Tongue (tissue), 2 donors: Measurements from ENCODE around the gene ADGRA3. TPM values are rescaled to one million over a fixed set of nuclear protein-coding genes. Genes with fewer than 3 reads are reported as not detected.
"Not testable (repeated sequence)": the region's sequence is repeated elsewhere in the genome, so short reads cannot be mapped to it uniquely, and the experiment has no call there.

Experiments
- DNase-seq: peaks from one replicate; pipeline ENCODE4 v3.0.0-alpha.2; 2015
- total RNA-seq: library from RNA; depleted of rRNA; stranded (reverse); fragments of >200 nt; gene quantifications from one replicate; pipeline ENCODE4 v1.2.3, GENCODE V29; 2014

The ADGRA3 gene
- total RNA-seq, 1 donor from 2014 or later = 70.9 TPM

DNA sequence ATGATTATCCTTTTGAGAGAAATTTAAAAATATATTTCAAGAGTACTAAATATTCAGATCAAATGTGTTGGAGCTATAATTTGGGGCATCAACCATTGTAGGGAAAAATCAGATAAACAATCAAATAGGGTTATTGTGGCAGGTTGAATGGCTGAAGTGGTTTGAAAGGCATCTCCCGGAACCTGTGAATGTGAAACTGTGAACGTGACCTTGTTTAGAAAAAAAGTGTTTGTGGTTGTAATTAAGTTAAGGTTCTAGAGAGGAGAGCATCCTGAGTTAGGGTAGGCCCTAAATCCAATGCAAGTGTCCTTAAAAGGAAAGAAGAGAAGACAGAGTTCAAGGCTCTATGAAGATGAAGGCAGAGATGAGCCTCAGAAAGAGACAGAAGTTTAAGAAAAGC is 37.4 kb downstream of the ADGRA3 start:
- no peak for DNase-seq

DNA sequence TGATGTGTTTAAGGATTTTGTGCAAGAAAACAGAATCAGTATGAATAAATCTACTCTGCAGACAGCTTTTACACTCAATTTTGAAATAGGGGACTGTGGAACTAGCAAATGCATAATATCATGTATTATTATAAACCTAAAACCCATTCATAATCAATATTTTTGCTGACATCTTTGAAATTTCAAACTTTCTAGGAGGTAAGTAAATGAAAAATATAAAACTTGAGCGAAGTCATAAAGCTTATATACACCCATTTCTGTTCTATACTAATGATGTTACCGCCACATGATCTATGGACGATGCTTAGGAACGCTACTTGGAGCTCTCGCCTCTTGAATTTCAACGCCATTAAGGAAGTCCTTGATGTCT is 38.1 kb downstream of the ADGRA3 start:
- no peak for DNase-seq

DNA sequence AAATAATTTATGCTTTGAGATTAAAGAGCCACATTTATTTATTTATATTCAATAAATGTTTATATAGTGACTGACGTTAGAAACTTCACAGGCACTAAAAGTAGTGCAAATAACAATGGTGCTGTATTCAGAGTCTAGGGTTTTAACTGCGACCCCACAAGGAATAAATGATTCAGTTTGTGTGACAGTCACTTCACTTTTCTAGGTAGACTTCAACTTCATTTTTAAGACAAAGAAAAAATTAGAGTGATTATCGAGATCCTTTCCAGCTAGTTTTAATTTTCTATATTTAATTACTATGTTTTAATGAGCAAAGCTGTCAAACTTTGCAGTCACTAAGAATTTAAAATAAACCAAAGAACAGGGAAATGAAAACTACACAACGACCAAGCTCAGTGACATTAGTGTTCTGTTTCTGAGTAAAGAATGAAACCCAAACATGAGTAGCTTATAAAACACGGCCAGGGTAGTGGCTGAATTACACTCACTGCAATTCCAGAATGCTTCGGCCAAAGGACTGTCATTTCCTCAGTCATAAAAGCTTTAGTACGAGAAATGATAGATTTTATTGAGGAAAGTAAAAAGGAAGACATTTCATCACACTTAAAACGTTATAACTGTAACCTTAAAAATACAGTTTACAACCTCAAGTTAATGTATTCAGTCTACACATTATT is 38.6 kb downstream of the ADGRA3 start:
- DNase-seq = no peak

DNA sequence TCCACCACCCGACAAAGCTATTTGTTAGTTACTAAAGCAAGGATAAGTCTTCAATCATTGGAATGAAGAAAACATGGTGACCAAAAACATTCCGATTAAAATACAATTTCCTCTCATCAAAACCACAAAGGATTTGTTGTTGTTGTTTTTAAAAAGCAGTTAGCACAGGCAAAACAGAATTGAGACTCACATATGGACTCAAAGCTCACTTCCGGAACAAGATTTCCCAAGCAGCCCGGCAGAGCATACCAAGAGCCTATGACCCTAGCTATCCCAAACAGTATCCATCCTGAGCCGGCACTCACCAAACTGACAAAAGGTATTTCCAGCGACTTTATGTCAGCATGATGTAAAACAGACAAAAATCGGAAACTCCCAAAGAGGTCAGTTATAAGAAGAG is 39.9 kb downstream of the ADGRA3 start:
- DNase-seq = no peak

DNA sequence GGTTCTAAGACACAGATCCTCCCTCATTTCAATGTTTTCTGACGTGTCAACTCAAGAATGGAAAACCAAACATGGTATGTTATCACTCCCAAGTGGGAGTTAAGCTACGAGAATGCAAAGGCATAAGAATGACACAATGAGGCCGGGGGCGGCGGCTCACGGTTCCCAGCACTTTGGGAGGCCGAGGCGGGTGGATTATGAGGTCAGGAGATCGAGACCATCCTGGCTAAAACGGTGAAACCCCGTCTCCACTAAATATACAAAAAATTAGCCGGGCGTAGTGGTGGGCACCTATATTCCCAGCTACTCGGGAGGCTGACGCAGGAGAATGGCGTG is 40.6 kb downstream of the ADGRA3 start:
- DNase-seq = not testable (repeated sequence)

DNA sequence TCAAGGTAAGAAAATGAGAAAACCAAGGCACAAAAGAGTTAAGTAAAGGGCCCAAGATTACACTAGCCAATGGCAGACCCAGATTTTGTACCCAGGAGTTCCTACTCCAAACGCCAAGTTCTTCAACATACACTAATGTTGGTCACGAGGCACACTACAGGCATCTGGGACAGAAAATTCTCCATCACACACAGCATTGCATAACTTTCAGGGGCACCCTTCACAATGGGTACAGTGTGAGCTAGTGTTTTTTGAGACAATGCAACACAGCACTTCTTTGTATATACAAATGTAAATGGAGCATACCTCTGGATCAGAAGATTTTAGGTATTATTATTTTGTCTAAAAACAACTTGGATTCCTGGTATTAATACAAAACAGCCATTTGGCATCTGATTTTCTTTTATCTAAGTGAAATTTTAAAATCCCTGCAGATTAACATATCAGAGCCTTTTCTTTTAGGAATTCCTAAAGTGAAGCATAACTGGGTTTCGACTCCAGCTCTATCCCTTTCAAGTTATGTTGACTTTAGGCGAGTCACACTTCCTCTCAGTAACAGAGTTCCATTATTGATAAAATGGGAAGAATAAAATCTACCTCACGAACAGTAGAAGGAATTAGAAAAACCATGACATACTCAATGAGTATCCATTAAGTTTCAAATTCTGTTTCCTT is 41.1 kb downstream of the ADGRA3 start:
- DNase-seq = no peak

DNA sequence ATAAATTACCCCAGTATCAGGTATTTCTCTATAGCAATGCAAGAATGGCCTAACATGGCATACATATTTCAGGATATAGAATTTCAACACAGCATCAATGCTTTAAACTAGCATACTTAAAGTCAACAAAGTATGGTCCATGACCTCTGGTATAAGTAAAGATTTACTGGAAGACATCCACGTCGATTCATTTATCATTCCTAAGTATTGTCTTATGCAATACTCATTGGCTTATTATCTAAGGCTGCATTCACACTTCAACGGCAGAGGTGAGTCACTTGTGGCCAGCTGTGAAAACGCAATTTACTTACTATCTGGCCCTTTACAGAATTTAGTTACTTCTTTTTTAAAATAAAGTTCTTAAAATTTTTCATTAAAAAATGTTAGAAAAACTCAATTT is 42.6 kb downstream of the ADGRA3 start:
- DNase-seq = no peak

DNA sequence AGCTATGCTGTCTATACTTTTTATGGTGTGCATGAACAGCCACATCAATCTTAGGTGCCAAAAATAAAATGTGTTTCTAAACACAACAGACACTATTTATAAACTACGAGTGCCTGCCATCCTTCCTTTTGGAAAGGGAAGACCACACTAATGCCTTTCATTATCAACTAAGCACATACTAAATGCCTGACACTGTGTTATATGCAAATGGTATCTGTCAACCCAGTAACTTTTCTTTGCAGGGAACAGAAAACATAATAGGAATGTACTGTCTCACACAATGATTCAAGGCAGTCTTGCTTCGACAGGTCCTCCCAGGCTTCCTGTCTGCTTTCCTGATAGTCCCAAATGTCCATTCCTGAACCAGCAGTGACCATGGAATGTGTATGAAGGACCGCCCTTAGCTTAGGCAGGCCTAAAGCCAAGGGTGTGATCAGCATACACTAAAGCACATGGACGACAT is 43.8 kb downstream of the ADGRA3 start:
- peak; percentile 61 for DNase-seq

DNA sequence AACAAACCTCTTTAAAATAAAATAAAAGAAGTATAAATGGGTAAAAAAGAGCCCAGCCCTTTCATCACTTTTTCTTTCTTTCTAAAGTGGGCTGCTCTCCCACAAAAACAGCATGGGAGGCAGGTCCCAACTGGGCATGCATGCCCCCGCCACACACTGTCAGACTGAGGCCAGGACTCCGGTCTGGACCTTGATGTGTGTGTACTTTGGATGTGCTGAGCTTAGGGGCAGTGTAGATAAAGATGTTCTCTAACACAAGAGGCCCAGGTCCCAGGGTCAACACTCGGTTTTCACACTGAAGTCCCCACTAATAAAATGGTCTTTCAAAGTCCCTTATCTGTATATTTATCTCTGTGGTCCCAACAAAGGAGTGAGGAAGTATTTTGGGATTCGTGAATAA is 44.4 kb downstream of the ADGRA3 start:
- DNase-seq = no peak

DNA sequence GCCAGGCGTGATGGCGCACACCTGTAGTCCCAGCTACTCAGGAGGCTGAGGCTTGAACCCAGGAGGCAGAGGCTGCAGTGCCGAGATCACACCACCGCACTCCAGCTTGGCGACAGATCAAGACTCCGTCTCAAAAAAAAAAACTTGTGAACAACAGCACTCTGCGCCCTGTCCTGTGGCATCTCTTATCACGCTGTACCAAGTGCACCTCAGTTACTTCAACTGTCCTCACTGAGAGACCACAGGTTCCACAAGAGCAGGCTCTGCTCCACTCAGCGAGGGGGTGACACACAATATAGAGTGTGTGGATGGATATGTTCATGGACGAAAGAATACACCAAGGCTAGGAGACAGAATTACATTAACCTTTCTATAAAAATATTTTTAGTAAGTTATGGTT is 49.3 kb downstream of the ADGRA3 start:
- DNase-seq = no peak

DNA sequence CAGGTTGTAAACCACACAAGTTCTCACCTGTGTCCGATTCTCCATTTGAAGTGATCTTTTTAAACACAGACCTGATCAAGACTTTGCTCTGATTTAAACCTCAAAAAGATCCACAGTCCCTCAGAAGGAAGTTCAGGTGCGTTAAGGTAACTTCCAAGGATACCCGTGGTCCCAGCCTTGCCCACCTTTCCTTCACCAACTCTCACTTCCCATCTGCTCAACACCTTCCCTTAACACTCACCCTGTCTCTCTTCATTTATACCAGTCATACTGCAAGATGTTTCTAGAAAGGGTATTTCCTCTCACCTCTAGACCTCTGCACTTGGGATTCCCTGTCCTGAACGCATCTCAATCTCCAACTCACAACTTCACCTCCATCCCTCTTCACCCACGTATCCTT is 49.9 kb downstream of the ADGRA3 start:
- DNase-seq = no peak

DNA sequence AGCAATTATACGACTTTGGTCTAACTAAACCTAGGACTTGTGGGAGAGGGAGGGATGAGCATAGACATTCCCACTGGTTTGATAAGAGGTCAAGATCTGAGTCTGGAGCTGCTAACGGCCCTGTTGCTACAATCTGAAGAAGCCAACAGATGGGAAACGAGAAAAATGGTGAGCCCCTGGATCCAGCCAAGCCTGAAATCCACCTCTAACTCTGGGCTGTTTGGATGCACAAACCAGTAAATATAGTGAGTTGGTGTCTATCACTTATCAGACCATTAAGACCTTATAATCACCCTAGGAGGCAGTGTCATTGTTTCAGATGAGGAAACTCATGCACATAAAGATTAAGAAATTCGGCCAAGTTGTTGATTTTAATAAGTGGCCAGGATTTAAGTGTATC is 50.5 kb downstream of the ADGRA3 start:
- DNase-seq = no peak

DNA sequence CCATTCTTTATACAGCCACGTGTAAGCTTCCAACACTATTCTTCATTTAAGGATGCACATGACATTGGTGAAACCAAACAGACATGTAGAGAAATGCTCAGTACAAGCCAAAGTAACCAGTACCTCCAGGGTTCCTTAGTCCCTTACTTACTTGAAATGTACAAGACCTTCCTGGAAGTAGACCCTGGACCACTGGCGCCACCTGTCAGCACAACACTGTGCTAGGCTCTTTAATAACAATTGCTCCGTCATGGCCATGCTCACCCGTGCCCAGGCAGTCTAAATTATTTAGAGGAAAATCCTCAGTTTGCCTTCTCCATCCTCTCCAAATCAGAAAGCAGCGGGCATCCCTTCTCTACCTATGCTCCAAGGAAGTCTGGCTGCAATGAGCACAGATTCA is 52.7 kb downstream of the ADGRA3 start:
- DNase-seq = no peak

DNA sequence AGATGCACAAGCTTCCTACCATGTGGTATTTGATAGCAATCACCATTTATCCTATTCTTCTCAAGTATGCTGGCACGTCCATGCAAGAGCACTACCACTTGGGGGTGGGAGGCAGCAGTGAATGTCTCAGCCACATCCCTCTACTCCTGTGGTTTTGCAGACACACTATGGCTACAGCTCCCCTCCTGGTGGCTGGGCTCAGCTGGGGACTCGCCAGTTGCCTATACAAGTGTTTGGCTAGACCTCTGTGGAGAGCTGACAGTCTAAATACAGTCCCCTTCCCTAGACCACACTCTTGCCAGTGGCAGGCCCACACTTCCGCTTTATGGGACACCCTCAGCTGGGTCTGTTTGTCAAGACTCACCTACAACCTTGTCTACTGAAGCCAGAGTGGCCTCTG is 53.2 kb downstream of the ADGRA3 start:
- DNase-seq = no peak

DNA sequence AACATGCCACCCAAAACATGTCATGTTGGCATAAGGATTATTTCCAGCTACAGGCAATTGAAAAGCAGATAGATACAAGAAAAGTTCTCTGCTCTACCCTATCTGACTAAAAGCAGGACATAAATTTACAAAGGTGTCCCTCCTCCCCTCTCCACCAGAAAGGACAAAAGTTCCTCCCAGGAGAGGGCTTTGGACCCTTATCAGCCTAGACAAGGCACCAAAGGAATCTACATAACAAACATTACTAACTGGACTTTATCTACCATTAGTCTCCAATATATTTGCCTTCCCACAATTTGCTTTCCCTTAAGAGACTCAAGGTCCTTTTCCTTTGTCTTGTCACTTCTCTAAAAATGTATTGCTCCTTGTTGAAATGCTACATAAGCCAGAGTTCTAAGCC is 55.6 kb downstream of the ADGRA3 start:
- DNase-seq = no peak

DNA sequence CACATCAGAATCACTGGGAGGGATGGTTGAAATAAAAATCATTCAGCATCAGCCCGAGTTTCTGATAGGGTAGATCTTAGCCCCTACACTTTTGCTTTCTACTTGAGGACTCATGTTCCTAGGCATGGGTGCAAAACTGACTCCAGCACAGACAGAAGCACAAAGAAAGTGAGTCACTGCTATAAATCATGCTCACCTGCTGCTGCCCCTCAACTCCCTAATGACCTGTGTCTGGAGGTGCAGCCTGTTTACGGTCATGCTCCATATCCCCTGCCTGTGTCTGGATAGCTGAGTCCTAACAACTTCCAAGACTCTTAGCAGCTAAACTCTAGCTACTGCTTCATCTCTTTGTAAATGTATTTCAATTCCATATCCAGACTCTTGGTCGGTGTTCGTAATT is 57.8 kb downstream of the ADGRA3 start:
- DNase-seq = peak; percentile 50

DNA sequence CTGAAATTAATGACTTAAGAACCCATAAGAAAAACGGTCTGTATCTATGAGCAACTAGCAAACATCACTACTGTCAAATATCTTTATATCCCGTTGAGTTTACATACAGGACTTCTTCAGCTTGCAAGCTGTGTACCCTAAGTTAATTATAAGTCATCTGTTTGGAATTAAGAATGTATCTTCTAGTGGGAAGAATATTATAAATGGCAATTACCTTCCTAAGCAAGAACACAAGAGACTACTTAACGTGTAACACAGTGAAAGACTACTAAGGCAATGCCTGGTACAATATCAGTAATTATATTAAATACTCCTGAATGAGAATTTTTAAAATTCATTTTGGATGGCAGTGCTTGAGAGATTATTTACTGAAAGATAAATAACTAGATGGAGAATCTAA is 58.5 kb downstream of the ADGRA3 start:
- no peak for DNase-seq

DNA sequence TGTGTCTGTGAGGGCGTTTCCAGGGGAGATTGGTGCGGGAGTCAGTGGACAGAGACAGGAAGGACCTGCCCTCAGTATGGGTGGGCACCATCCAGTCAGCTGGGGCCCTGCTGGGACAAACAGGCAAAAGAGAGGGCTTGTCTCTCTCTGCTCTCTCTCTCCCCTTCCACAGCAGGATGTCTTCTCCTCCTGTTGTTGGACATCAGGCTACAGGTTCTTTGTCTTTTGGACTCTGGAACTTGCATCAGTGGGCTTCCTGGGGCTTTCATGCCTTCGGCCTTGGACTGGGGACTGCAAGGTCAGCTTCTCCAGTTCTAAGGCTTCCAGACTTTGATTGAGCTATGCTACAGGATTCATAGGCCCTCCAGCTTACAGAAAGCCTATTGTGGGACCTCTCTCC is 59.6 kb downstream of the ADGRA3 start:
- no peak for DNase-seq

DNA sequence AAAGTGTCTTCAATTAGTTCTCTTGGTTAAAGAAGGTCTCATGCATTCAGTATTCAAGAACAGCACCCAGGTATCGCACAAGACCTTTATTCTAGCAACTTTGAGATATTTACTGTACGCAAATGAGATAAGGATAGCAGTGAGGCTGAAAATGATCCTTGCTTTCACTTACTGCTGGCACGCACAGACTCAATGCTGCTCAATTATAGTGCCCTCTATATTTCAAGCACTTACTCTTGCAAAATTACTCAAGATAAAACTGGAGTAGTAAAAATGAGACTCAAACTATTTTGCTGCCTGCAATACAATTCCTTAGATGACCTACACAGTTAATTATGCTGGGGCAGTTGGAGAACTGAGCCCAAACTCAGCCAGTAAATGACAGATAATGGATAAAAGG is 60.9 kb downstream of the ADGRA3 start:
- no peak for DNase-seq

DNA sequence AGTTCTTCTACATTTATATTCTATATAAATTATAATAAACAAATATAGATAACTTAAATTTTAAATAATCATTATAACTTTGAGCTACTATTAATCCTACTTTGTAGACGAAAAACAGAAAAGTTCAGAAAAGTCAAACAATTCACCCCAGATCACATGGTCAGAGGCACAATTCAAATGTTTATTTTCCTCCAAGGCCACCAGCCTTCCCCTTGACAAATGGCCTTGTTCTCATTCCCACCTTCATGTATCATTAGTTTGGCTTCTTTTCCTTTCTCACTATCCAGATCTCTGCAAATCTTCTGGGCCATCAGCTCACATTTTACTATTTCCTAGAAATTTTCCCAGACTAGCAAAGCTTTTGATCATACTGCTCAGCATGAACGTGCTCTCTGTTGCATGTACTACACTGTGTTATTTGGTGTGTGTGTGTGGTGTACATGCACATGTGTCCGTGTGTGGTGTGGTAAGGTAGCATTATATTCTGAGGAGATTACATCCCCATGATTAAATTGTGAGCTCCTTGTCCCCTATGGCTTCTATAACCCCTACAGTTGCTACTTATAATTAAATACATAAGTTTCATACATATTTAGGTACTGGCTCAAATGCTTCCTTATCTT is 61.5 kb downstream of the ADGRA3 start:
- no peak for DNase-seq

DNA sequence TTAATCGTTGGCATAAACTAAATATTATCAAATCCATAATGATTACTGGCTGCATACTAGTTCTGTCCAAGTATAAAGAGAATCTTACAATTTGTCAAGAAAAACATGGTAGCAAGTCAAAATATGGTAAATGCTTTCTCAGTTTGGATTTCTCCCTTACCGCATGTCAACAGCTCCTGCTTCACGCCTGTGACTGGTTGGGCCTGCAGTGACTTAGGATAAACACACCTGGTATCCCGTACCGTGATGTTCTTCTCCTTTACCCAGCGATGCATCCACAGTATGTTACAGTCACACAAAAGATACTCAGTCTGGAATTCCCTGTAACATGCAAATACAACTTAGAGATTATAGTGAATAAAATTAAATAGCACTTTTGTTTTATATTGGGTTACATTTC is 71.1 kb downstream of the ADGRA3 start:
- no peak for DNase-seq

DNA sequence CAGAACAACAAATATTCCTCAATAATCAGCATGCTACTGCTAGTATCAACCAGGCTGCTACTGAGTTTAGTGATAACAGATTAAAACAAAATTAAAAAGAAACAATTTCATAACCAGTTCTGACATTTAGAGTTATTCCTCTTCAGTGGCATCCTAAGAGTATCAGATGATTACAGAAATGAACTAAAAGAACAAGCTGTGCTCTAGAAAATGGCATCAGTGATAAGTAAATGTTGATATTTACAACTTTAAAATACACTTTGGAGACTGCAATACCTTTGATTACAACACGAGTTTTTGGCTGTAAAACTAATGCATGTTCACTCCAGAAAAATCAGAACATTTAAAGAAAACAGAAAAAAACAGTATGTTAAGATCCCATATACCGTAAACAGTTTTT is 72.9 kb downstream of the ADGRA3 start:
- DNase-seq = no peak

DNA sequence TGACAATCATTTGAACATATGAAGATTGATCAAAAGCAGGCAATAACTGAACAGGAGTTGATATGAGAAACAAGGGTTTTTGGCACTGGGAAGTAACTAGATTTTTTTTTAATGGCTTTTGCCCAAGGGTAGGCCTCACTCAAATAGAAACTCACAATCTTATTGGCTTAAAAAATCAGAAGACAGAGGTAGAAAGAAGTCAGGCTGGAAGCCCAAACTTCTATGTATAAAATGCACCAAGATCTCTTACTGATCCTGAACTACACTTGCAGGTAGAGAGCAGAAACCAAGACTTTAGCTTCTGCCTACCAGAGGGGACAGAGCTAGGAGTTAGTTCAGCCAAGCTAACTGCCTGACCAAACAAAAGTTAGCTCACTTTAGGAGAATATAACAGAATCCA is 74.9 kb downstream of the ADGRA3 start:
- DNase-seq = no peak

DNA sequence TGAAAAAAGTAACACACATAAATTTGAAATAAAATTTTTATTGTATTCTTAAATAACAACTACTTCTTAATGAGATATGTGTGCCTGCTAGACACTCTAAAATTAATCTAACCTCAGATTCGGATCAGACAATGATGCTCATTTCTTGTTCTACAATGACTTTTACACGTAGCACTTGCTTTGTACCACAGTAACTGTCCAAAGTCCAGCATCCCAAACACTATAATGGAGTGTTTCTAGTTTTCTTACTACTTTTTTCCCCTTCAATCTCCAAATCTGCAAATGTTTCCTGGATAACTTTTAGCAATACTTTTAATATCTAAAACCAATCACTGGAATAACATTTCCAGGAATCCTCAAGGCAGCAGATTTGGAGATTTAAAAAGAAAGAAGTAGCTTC is 75.9 kb downstream of the ADGRA3 start:
- DNase-seq = no peak
